Lung (tissue), 12 donors: ENCODE results near the gene NUBP2. TPM values are rescaled to one million over a fixed set of nuclear protein-coding genes. Genes with fewer than 3 reads are reported as not detected.
A peak's percentile ranks its signal among the peaks of the same experiment; 100 is the strongest.

Source experiments
- ATAC-seq: fragments of 200-7000 bp; cut with Tn5 transposase; one replicate; pipeline ENCODE4 v1.9.1; 2020; ENCODE audit warnings: moderate number of reproducible peaks; ENCODE audit not compliant: insufficient read depth, low FRiP score
- DNase-seq, 3 donors: peaks; one replicate each; pipeline ENCODE4 v3.0.0-alpha.2; 2013 to 2017
- H3K27ac ChIP-seq, 2 donors: one replicate each; pipeline ENCODE4 v1.5.1; 2013; ENCODE audit warnings: mild to moderate bottlenecking in 2 of 2, moderate library complexity in 2 of 2, control low read depth in 1 of 2, inconsistent platforms in 1 of 2, low read depth in 1 of 2, low read length in 1 of 2
- H3K27me3 ChIP-seq, 3 donors: one replicate each; pipeline ENCODE4 v1.5.1; 2013; ENCODE audit warnings: low read length in 2 of 3; ENCODE audit not compliant: control insufficient read depth in 3 of 3, insufficient read depth in 3 of 3
- H3K36me3 ChIP-seq, 4 donors: one replicate each; pipeline ENCODE4 v1.5.1; 2013; ENCODE audit warnings: low read length in 4 of 4, mild to moderate bottlenecking in 1 of 4, moderate library complexity in 1 of 4; ENCODE audit not compliant: control insufficient read depth in 4 of 4, insufficient read depth in 4 of 4
- H3K4me1 ChIP-seq, 5 donors: one replicate each; pipeline ENCODE4 v1.5.1; 2013; ENCODE audit warnings: low read length in 5 of 5, mild to moderate bottlenecking in 2 of 5, moderate library complexity in 1 of 5; ENCODE audit not compliant: control insufficient read depth in 5 of 5, insufficient read depth in 5 of 5
- H3K4me3 ChIP-seq: one replicate; pipeline ENCODE4 v1.5.1; 2013; ENCODE audit warnings: mild to moderate bottlenecking, control low read depth, moderate library complexity
- H3K9ac ChIP-seq, 2 donors: one replicate each; pipeline ENCODE4 v1.5.1; 2013; ENCODE audit warnings: low read length in 2 of 2, control low read depth in 1 of 2; ENCODE audit not compliant: insufficient read depth in 1 of 2
- H3K9me3 ChIP-seq, 4 donors: one replicate each; pipeline ENCODE4 v1.5.1; 2013; ENCODE audit warnings: low read length in 3 of 4, mild to moderate bottlenecking in 1 of 4, moderate library complexity in 1 of 4; ENCODE audit not compliant: control insufficient read depth in 4 of 4, insufficient read depth in 3 of 4
- CTCF ChIP-seq: IDR thresholded peaks from 2 replicates; pipeline ENCODE4 v1.5.1; 2012; ENCODE audit warnings: mild to moderate bottlenecking; ENCODE audit errors: control extremely low read depth, extremely low read depth
- WGBS, 2 donors: extraction: QIAGEN DNeasy Blood & Tissue Kit; methylation state at CpG; one replicate each; pipeline ENCODE4 v1.1.7; 2013; 5-methylcytosine and 5-hydroxymethylcytosine counted together
- polyA plus RNA-seq, 2 donors: library from polyadenylated mRNA; stranded (reverse); fragments of 200-250 nt; gene quantifications; one replicate each; pipeline ENCODE4 v1.2.1, GENCODE V29; 2013
- total RNA-seq, 2 donors: library from RNA; depleted of rRNA in 1 of 2; stranded (reverse); fragments of >200 nt in 1 of 2; gene quantifications; one replicate each; pipeline ENCODE4 v1.2.1, GENCODE V29; 2014 to 2021
- donor health status: control.
- donor health status: control.
- donor health status: Bipolar disorder and iron deficiency.
- donor health status: healthy.
- donor health status: DM: yes; HTN: yes; CAD: no.

Gene NUBP2
- total and polyA plus RNA-seq, 4 donors = 38.9 to 70.2 (median 65.6) TPM

GRCh38 chr16:1826691-1827573 lies 44.2 kb downstream of the NUBP2 start, which contains the start of the genes FAHD1 and HAGH:
TSS of gene FAHD1 (plus strand) at chr16:1827206. CDS start at chr16:1827239, 33 bp downstream.
TSS of gene HAGH (minus strand) at chr16:1826825. CDS start at chr16:1826787, 38 bp downstream.
- Histone ChIP-seq H3K4me1 (peaks cover 6 to 26% (median 10%) of the 10 kb centered on the region in 5 donors), H3K27ac (peak within 1 kb of the TSS; percentile 86 to 91), H3K27me3 (no peaks in the 10 kb centered on the region), H3K9me3 (no peaks in the 10 kb centered on the region), H3K4me3 (peak within 1 kb of the TSS; percentile 62), H3K36me3 (peaks cover 2 to 17% (median 7%) of the 10 kb centered on the region in 4 donors), H3K9ac (peak within 1 kb of the TSS; percentile 50 to 80)
- 0% methylated on average over 91 to 104 of the region's 104 CpGs for WGBS, 2 donors
- TF ChIP-seq CTCF = no peak
- peak; percentile 94 to 97 (median 96) for DNase-seq
- peak; percentile 93 for ATAC-seq

GRCh38 chr16:1828645-1829410 lies 46.1 kb downstream of the NUBP2 start:
- Histone ChIP-seq H3K4me3 (no peak overlapping the region), H3K9me3 (no peaks in the 10 kb centered on the region), H3K9ac (no peak overlapping the region), H3K36me3 (peaks cover 2 to 7% (median 5%) of the 10 kb centered on the region in 4 donors), H3K4me1 (peaks cover 6 to 26% (median 10%) of the 10 kb centered on the region in 5 donors), H3K27me3 (no peaks in the 10 kb centered on the region), H3K27ac (no peak overlapping the region)
- DNase-seq (no peak), ATAC-seq (no peak)
- WGBS, 2 donors = 70 to 78% methylated on average over 11 of the region's 11 CpGs
- no peak for TF ChIP-seq CTCF

- H3K36me3 ChIP-seq = peaks cover 2 to 7% (median 5%) of the 10 kb centered on the region in 4 donors
- H3K9me3 ChIP-seq = no peaks in the 10 kb centered on the region
- WGBS, 2 donors = 67 to 86% methylated on average over 3 of the region's 3 CpGs
- peaks cover 5 to 24% (median 10%) of the 10 kb centered on the region in 5 donors for H3K4me1 ChIP-seq
- no peak overlapping the region for H3K27ac ChIP-seq
- no peak overlapping the region for H3K4me3 ChIP-seq
- no peak overlapping the region for H3K9ac ChIP-seq
- no peak for ATAC-seq
- TF ChIP-seq CTCF = no peak
- DNase-seq = no peak
- H3K27me3 ChIP-seq = no peaks in the 10 kb centered on the region
Observed at GRCh38 chr16:1830213-1830612, 47.5 kb downstream of the NUBP2 start.
